ENCODE measurements around the gene ALKBH3. TPM values are rescaled to one million over a fixed set of nuclear protein-coding genes. Genes with fewer than 3 reads are reported as not detected.

ALKBH3 gene
- total RNA-seq, 1 experiment from 2014 or later, result 18.8 TPM

- H2AFZ ChIP-seq (ENCODE audit: low read length), result no peak overlapping the region
- no peak for TF ChIP-seq CTCF (conservative IDR thresholded peaks at IDR 0.05)
- H3K79me2 ChIP-seq (ENCODE audit: insufficient read depth, low read length), result no peaks in the 10 kb centered on the region
- H4K8ac ChIP-seq (replicated peaks; ENCODE audit: insufficient read length, low read depth, low read length), result no peak overlapping the region
- H3K4me3 Mint-ChIP-seq, result no peak overlapping the region
- H2BK12ac ChIP-seq (ENCODE audit: insufficient read length, low read depth, low read length), result no peak overlapping the region
- no peak overlapping the region for H3K23ac ChIP-seq (ENCODE audit: insufficient read length, low read depth, low read length)
- no peaks in the 10 kb centered on the region for H4K20me1 ChIP-seq (ENCODE audit: control insufficient read depth, insufficient read depth, insufficient read length)
- H4K91ac ChIP-seq (ENCODE audit: insufficient read length, low read depth, low read length), result no peak overlapping the region
- H3K9ac ChIP-seq (ENCODE audit: extremely low read depth, insufficient read length, low read length), result no peak overlapping the region
- no peaks in the 10 kb centered on the region for H3K79me1 ChIP-seq (ENCODE audit: insufficient read depth, low read depth, low read length, poor library complexity, severe bottlenecking)
- H3K27ac ChIP-seq (ENCODE audit: insufficient read length, low read depth, low read length), result no peak overlapping the region
- no peak for DNase-seq
- H3K9me3 Mint-ChIP-seq, result no peaks in the 10 kb centered on the region
- WGBS (ENCODE audit: extremely low coverage, insufficient read length, low lambda C conversion rate), result no CpG with 5 or more reads among the region's 7 CpGs
- H2BK15ac ChIP-seq (ENCODE audit: low read depth, low read length), result no peak overlapping the region
- H2BK5ac ChIP-seq (ENCODE audit: insufficient read length, low read length), result no peak overlapping the region
- no peak overlapping the region for H2BK20ac ChIP-seq (ENCODE audit: low read depth, low read length, poor library complexity, severe bottlenecking)
- no peak overlapping the region for H2BK120ac ChIP-seq (ENCODE audit: low read depth, low read length, poor library complexity, severe bottlenecking)
- no peak overlapping the region for H3K56ac ChIP-seq (ENCODE audit: insufficient read length, low read depth, low read length)
- no peak overlapping the region for H3K14ac ChIP-seq (ENCODE audit: insufficient read depth, low read length)
- H3K4me1 Mint-ChIP-seq, result peaks cover 11 to 28% of the 10 kb centered on the region in 2 experiments
- H4K5ac ChIP-seq (ENCODE audit: insufficient read length, low read depth, low read length), result no peak overlapping the region
- no peak overlapping the region for H3K27ac Mint-ChIP-seq
- H3K27me3 Mint-ChIP-seq (ENCODE audit: low read depth), result peaks cover 42% of the 10 kb centered on the region
- no peak overlapping the region for H3T11ph ChIP-seq (ENCODE audit: low read length)
- no peaks in the 10 kb centered on the region for H3K23me2 ChIP-seq (ENCODE audit: insufficient read length, low read depth, low read length, poor library complexity, severe bottlenecking)
- no peak overlapping the region for H3K4me2 ChIP-seq (ENCODE audit: insufficient read depth, insufficient read length, low read length)
- H3K9me3 ChIP-seq (ENCODE audit: control insufficient read depth, low read depth, low read length), result no peaks in the 10 kb centered on the region
- H3K36me3 Mint-ChIP-seq (ENCODE audit: insufficient read depth in 1 of 3, low read depth in 3 of 3), result no peaks in the 10 kb centered on the region
- peaks cover 5% of the 10 kb centered on the region; the same call in 1 of the 2 replicates for H3K27me3 ChIP-seq (ENCODE audit: insufficient read depth, low read length)
- no peaks in the 10 kb centered on the region for H3K4me1 ChIP-seq (ENCODE audit: insufficient read depth, low read length)
- H2AK5ac ChIP-seq (ENCODE audit: insufficient read length, low read length), result no peak overlapping the region
- H3K18ac ChIP-seq (ENCODE audit: insufficient read length, low read depth, low read length), result no peak overlapping the region
- H3K4ac ChIP-seq (ENCODE audit: low read depth, low read length), result no peak overlapping the region
Observed at GRCh38 chr11:43936076-43936475, 55.4 kb downstream of the ALKBH3 start.

All from H9 (cell line).